SU-DHL-6 (cell line): ENCODE data around the gene CADM2.

Experiments used
- H2AFZ ChIP-seq: fragments of 200-600 bp; sonication (generic); 2 replicates; pipeline ENCODE4 v1.6.1; 2014; ENCODE audit warnings: low read depth, mild to moderate bottlenecking, moderate library complexity, mixed read lengths, antibody characterized with exemption, low read length; ENCODE audit not compliant: severe bottlenecking
- H3F3A ChIP-seq: fragments of 200-600 bp; shearing (Covaris generic); 2 replicates; pipeline ENCODE4 v1.6.0; 2016; ENCODE audit warnings: antibody characterized with exemption, mild to moderate bottlenecking; ENCODE audit not compliant: insufficient read depth
- H3K27ac ChIP-seq: fragments of 200-600 bp; sonication (generic); 2 replicates; pipeline ENCODE4 v1.5.1; 2016; ENCODE audit warnings: low read depth, mild to moderate bottlenecking, low read length, moderate library complexity, mixed read lengths
- H3K27me3 ChIP-seq: fragments of 200-600 bp; sonication (generic), shearing (Covaris generic); 2 replicates; pipeline ENCODE4 v1.6.0; 2014; ENCODE audit warnings: mild to moderate bottlenecking, low read length
- H3K36me3 ChIP-seq: fragments of 200-600 bp; sonication (generic); 2 replicates; pipeline ENCODE4 v1.6.1; 2014; ENCODE audit warnings: mild to moderate bottlenecking, low read length, mixed read lengths
- H3K4me2 ChIP-seq: fragments of 300-600, 200-600 bp; shearing (Covaris generic), sonication (generic); 2 replicates; pipeline ENCODE4 v1.6.0; 2014; ENCODE audit warnings: low read length, low read depth, mild to moderate bottlenecking; ENCODE audit not compliant: poor library complexity, severe bottlenecking
- H3K4me3 ChIP-seq: fragments of 200-600 bp; sonication (generic); 2 replicates; pipeline ENCODE4 v1.5.1; 2014; ENCODE audit warnings: antibody characterized with exemption, low read length, mild to moderate bottlenecking, mixed read lengths; ENCODE audit not compliant: insufficient read depth, poor library complexity, severe bottlenecking
- H3K79me2 ChIP-seq: fragments of 200-600 bp; sonication (generic); 2 replicates; pipeline ENCODE4 v1.6.1; 2014; ENCODE audit warnings: mild to moderate bottlenecking, low read length, moderate library complexity; ENCODE audit not compliant: insufficient read depth
- H3K9ac ChIP-seq: fragments of 200-600 bp; sonication (generic); 2 replicates; pipeline ENCODE4 v1.7.0; 2014; ENCODE audit warnings: mild to moderate bottlenecking, low read length
- H3K9me2 ChIP-seq: fragments of 200-600 bp; sonication (generic); replicated peaks from 2 replicates; pipeline ENCODE4 v1.6.1; 2014; ENCODE audit warnings: low read length; ENCODE audit not compliant: insufficient read depth
- H3K9me3 ChIP-seq: fragments of 200-600 bp; sonication (generic); 2 replicates; pipeline ENCODE4 v1.6.1; 2014; ENCODE audit warnings: low read length, mixed read lengths; ENCODE audit not compliant: insufficient read depth
- H4K20me1 ChIP-seq: fragments of 200-600 bp; sonication (generic); 2 replicates; pipeline ENCODE4 v1.6.1; 2014; ENCODE audit warnings: low read depth, mild to moderate bottlenecking, antibody characterized with exemption, low read length, moderate library complexity, mixed read lengths
- CTCF ChIP-seq: fragments of 200-600 bp; sonication (generic); IDR thresholded peaks from one replicate; pipeline ENCODE4 v1.5.1; 2017; ENCODE audit warnings: antibody characterized with exemption, mild to moderate bottlenecking, low read length, moderate library complexity; ENCODE audit not compliant: insufficient read depth, poor library complexity, severe bottlenecking
- EZH2phosphoT487 ChIP-seq: fragments of 200-600 bp; sonication (generic), shearing (Covaris generic); conservative IDR thresholded peaks from 2 replicates; pipeline ENCODE4 v1.6.1; 2018; ENCODE audit warnings: mild to moderate bottlenecking, antibody characterized with exemption, low read length, moderate library complexity, mixed read lengths

The CADM2 gene

GRCh38 chr3:85321892-85322291 lies 363.1 kb downstream of the CADM2 start:
- Histone ChIP-seq H3K4me2 (no peak overlapping the region), H2AFZ (no peak overlapping the region), H3K9me2 (no peaks in the 10 kb centered on the region), H3K27me3 (no peaks in the 10 kb centered on the region), H3K79me2 (no peaks in the 10 kb centered on the region), H3K9me3 (no peaks in the 10 kb centered on the region), H4K20me1 (no peaks in the 10 kb centered on the region), H3K9ac (no peak overlapping the region), H3K36me3 (no peaks in the 10 kb centered on the region), H3F3A (no peaks in the 10 kb centered on the region), H3K4me3 (no peak overlapping the region), H3K27ac (no peak overlapping the region)
- no peak for TF ChIP-seq EZH2phosphoT487
- no peak for TF ChIP-seq CTCF

- H3K9me2 ChIP-seq, result no peaks in the 10 kb centered on the region
- H3K4me3 ChIP-seq, result no peak overlapping the region
- no peaks in the 10 kb centered on the region for H3K36me3 ChIP-seq
- no peaks in the 10 kb centered on the region for H3K9me3 ChIP-seq
- no peaks in the 10 kb centered on the region for H3K79me2 ChIP-seq
- no peaks in the 10 kb centered on the region for H3K27me3 ChIP-seq
- no peak overlapping the region for H2AFZ ChIP-seq
- no peaks in the 10 kb centered on the region for H4K20me1 ChIP-seq
- no peaks in the 10 kb centered on the region for H3F3A ChIP-seq
- H3K4me2 ChIP-seq, result no peak overlapping the region
- no peak overlapping the region for H3K27ac ChIP-seq
- TF ChIP-seq EZH2phosphoT487 (no peak), CTCF (no peak)
- no peak overlapping the region for H3K9ac ChIP-seq
These were observed 371.3 kb downstream of the CADM2 start for GRCh38 chr3:85330071-85330470.

- Histone ChIP-seq H4K20me1 (no peaks in the 10 kb centered on the region), H3K9me3 (no peaks in the 10 kb centered on the region), H2AFZ (no peak overlapping the region), H3K9ac (no peak overlapping the region), H3K27ac (no peak overlapping the region), H3F3A (no peaks in the 10 kb centered on the region), H3K4me3 (no peak overlapping the region), H3K36me3 (no peaks in the 10 kb centered on the region), H3K27me3 (no peaks in the 10 kb centered on the region), H3K4me2 (no peak overlapping the region), H3K9me2 (no peaks in the 10 kb centered on the region), H3K79me2 (no peaks in the 10 kb centered on the region)
- TF ChIP-seq CTCF, result no peak
- no peak for TF ChIP-seq EZH2phosphoT487
These were observed 379.1 kb downstream of the CADM2 start for GRCh38 chr3:85337895-85338294.
